ENCODE data around the gene CLIP2.

The CLIP2 gene

DNA sequence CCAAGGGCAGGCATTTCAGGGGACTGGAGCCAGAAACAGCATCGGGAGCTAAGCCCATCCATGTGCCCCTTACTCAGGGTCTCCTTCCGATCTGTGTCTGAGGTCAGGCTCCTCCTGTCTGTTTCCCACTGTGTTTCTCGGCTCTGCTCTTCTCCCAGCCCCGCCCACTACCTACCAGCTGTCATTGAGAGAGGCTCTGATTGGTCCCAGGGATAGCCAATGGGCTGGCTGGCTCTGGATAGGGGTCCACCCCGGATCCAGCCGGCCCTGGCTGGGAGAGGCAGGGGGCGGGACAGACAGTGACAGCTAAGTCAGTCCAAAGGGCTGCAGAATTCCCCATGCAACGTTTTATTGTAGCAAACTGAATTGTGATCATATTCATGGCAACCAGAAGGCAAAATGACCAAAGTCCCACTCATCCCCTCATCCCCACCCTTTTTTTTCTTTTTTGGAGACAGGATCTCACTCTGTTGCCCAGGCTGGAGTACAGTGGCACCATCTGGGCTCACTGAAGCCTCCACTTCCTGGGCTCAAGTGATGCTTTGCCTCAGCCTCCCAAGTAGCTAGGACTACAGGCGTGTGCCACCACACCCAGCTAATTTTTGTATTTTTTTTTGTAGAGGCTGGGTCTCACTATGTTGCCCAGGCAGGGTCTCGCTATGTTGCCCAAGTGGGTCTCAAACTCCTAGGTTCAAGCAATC is 76.3 kb downstream of the CLIP2 start:
- TF ChIP-seq, protein P1, sequence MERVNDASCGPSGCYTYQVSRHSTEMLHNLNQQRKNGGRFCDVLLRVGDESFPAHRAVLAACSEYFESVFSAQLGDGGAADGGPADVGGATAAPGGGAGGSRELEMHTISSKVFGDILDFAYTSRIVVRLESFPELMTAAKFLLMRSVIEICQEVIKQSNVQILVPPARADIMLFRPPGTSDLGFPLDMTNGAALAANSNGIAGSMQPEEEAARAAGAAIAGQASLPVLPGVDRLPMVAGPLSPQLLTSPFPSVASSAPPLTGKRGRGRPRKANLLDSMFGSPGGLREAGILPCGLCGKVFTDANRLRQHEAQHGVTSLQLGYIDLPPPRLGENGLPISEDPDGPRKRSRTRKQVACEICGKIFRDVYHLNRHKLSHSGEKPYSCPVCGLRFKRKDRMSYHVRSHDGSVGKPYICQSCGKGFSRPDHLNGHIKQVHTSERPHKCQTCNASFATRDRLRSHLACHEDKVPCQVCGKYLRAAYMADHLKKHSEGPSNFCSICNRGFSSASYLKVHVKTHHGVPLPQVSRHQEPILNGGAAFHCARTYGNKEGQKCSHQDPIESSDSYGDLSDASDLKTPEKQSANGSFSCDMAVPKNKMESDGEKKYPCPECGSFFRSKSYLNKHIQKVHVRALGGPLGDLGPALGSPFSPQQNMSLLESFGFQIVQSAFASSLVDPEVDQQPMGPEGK (CRISPR knock-in tag; IDR thresholded peaks at IDR 0.05; ENCODE audit: borderline replicate concordance) = no peak
- TF ChIP-seq RARB (CRISPR knock-in tag; IDR thresholded peaks at IDR 0.05) (no peak), ARNTL (CRISPR knock-in tag; IDR thresholded peaks at IDR 0.05; ENCODE audit: borderline replicate concordance, low read depth) (no peak), ZNF8 (CRISPR knock-in tag; IDR thresholded peaks at IDR 0.05) (no peak), GLIS3 (CRISPR knock-in tag; IDR thresholded peaks at IDR 0.05) (no peak), ZNF565 (CRISPR knock-in tag; conservative IDR thresholded peaks at IDR 0.05; ENCODE audit: low read depth) (no peak)
- TF ChIP-seq, protein P2, sequence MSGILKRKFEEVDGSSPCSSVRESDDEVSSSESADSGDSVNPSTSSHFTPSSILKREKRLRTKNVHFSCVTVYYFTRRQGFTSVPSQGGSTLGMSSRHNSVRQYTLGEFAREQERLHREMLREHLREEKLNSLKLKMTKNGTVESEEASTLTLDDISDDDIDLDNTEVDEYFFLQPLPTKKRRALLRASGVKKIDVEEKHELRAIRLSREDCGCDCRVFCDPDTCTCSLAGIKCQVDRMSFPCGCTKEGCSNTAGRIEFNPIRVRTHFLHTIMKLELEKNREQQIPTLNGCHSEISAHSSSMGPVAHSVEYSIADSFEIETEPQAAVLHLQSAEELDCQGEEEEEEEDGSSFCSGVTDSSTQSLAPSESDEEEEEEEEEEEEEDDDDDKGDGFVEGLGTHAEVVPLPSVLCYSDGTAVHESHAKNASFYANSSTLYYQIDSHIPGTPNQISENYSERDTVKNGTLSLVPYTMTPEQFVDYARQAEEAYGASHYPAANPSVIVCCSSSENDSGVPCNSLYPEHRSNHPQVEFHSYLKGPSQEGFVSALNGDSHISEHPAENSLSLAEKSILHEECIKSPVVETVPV (CRISPR knock-in tag; IDR thresholded peaks at IDR 0.05) = no peak
- ATAC-seq = peak; percentile 99

DNA sequence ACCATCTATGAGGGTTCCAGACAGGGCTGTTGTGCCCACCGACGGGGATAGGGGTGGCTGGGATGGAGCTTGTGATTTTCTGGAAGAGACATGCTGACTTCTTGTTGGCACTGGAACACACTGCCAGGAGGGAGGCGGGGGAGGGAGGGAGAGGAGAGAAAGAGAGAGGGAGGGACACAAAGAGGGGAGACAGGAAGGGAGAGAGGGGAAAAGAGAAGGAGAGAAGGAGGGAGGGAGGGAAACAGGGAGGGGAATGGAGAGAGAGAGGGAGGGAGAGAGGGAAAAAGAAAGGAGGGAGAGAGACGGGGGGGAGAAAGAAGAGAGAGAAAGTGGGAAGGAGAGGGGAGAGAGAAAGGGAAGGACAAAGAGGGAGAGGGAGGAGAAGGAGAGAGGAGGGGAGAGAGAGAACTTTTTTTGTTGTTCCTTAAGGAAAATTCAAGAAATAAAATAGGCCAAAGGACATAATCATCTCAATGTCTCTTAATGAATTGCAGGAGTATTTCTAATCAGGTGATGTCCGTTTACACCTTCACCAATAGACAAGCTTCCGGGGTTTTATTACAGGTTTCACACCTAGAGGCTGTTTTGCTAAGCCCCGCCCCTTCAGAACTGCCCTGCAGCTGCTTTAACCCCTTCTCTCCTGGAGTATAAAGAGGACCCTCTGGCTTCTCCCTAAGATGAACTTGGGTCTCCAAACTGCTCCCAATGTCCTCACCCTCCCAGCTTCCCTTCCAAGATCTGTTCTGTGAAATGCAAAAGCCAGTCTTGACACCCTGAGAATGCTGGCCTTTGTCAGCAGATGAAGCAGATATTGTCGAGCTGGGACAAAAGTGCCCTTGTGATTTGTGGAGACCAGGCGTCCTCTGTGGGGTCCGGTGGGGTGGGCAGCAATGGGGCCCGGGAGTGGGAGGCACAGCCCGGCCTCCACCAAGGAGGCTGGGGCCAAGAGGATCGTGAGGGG is 82.5 kb downstream of the CLIP2 start:
- TF ChIP-seq BACH2 (CRISPR knock-in tag; IDR thresholded peaks at IDR 0.05; ENCODE audit: borderline replicate concordance) (no peak), PPARA (CRISPR knock-in tag; IDR thresholded peaks at IDR 0.05; ENCODE audit: borderline replicate concordance) (no peak), ZC3H10 (CRISPR knock-in tag; IDR thresholded peaks at IDR 0.05) (no peak), ZNF70 (CRISPR knock-in tag; IDR thresholded peaks at IDR 0.05) (no peak), ZFP3 (CRISPR knock-in tag; IDR thresholded peaks at IDR 0.05) (no peak), TCF4 (CRISPR knock-in tag; IDR thresholded peaks at IDR 0.05; ENCODE audit: borderline replicate concordance) (no peak), SNAI2 (CRISPR knock-in tag; IDR thresholded peaks at IDR 0.05) (no peak), TOX (CRISPR knock-in tag; IDR thresholded peaks at IDR 0.05; ENCODE audit: borderline replicate concordance) (no peak), OSR1 (CRISPR knock-in tag; IDR thresholded peaks at IDR 0.05) (no peak), CSDC2 (CRISPR knock-in tag; IDR thresholded peaks at IDR 0.05) (no peak), RARB (CRISPR knock-in tag; IDR thresholded peaks at IDR 0.05) (no peak)
- TF ChIP-seq, protein P3, sequence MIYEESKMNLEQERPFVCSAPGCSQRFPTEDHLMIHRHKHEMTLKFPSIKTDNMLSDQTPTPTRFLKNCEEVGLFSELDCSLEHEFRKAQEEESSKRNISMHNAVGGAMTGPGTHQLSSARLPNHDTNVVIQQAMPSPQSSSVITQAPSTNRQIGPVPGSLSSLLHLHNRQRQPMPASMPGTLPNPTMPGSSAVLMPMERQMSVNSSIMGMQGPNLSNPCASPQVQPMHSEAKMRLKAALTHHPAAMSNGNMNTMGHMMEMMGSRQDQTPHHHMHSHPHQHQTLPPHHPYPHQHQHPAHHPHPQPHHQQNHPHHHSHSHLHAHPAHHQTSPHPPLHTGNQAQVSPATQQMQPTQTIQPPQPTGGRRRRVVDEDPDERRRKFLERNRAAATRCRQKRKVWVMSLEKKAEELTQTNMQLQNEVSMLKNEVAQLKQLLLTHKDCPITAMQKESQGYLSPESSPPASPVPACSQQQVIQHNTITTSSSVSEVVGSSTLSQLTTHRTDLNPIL (CRISPR knock-in tag; IDR thresholded peaks at IDR 0.05; ENCODE audit: low read depth) = no peak
- TF ChIP-seq, protein P4, sequence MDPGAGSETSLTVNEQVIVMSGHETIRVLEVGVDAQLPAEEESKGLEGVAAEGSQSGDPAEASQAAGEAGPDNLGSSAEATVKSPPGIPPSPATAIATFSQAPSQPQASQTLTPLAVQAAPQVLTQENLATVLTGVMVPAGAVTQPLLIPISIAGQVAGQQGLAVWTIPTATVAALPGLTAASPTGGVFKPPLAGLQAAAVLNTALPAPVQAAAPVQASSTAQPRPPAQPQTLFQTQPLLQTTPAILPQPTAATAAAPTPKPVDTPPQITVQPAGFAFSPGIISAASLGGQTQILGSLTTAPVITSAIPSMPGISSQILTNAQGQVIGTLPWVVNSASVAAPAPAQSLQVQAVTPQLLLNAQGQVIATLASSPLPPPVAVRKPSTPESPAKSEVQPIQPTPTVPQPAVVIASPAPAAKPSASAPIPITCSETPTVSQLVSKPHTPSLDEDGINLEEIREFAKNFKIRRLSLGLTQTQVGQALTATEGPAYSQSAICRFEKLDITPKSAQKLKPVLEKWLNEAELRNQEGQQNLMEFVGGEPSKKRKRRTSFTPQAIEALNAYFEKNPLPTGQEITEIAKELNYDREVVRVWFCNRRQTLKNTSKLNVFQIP (CRISPR knock-in tag; IDR thresholded peaks at IDR 0.05; ENCODE audit: borderline replicate concordance, low read depth) = no peak
- ATAC-seq = peak; percentile 37

DNA sequence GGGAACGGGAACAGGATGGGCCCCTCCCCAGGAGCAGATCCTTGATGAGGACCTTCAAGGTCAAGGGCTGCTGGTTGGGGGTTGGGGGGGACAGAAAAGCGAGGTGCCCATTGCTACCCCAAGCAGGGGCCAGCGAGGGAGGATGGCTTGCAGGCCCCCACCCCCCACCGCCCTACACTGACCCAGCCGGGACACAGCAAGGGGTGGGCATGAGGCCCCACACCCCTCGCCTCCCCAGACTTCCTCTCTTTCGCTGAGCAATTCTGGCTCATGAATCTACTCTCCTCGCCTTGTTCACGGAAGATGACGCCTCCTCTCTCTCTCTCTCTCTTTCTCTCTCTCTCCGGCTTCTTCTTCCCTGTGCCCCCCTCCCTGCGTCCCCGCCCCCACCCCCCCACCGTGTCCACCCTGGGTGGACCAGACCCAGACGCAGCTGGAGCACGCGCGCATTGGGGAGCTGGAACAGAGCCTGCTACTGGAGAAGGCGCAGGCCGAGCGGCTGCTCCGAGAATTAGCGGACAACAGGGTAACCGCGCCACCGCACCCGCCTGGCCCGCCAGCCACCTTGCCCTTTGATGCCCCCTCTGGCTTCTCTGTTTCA is 83.4 kb downstream of the CLIP2 start:
- ATAC-seq = no peak
- TF ChIP-seq, protein P5, sequence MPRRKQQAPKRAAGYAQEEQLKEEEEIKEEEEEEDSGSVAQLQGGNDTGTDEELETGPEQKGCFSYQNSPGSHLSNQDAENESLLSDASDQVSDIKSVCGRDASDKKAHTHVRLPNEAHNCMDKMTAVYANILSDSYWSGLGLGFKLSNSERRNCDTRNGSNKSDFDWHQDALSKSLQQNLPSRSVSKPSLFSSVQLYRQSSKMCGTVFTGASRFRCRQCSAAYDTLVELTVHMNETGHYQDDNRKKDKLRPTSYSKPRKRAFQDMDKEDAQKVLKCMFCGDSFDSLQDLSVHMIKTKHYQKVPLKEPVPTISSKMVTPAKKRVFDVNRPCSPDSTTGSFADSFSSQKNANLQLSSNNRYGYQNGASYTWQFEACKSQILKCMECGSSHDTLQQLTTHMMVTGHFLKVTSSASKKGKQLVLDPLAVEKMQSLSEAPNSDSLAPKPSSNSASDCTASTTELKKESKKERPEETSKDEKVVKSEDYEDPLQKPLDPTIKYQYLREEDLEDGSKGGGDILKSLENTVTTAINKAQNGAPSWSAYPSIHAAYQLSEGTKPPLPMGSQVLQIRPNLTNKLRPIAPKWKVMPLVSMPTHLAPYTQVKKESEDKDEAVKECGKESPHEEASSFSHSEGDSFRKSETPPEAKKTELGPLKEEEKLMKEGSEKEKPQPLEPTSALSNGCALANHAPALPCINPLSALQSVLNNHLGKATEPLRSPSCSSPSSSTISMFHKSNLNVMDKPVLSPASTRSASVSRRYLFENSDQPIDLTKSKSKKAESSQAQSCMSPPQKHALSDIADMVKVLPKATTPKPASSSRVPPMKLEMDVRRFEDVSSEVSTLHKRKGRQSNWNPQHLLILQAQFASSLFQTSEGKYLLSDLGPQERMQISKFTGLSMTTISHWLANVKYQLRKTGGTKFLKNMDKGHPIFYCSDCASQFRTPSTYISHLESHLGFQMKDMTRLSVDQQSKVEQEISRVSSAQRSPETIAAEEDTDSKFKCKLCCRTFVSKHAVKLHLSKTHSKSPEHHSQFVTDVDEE (CRISPR knock-in tag; IDR thresholded peaks at IDR 0.05) = no peak
- TF ChIP-seq ZC3H10 (CRISPR knock-in tag; IDR thresholded peaks at IDR 0.05) (no peak), ZNF8 (CRISPR knock-in tag; IDR thresholded peaks at IDR 0.05) (no peak), GLIS3 (CRISPR knock-in tag; IDR thresholded peaks at IDR 0.05) (no peak), ZFP30 (CRISPR knock-in tag; IDR thresholded peaks at IDR 0.05) (no peak), PPARA (CRISPR knock-in tag; IDR thresholded peaks at IDR 0.05; ENCODE audit: borderline replicate concordance) (no peak), ARNTL (CRISPR knock-in tag; IDR thresholded peaks at IDR 0.05; ENCODE audit: borderline replicate concordance, low read depth) (no peak), ZNF565 (CRISPR knock-in tag; conservative IDR thresholded peaks at IDR 0.05; ENCODE audit: low read depth) (no peak), RARB (CRISPR knock-in tag; IDR thresholded peaks at IDR 0.05) (no peak), BACH2 (CRISPR knock-in tag; IDR thresholded peaks at IDR 0.05; ENCODE audit: borderline replicate concordance) (no peak), SNAI2 (CRISPR knock-in tag; IDR thresholded peaks at IDR 0.05) (no peak), ISL1 (CRISPR knock-in tag; IDR thresholded peaks at IDR 0.05) (no peak), ESRRG (CRISPR knock-in tag; IDR thresholded peaks at IDR 0.05) (no peak)
- TF ChIP-seq, protein P4 (CRISPR knock-in tag; IDR thresholded peaks at IDR 0.05; ENCODE audit: borderline replicate concordance, low read depth) = no peak

All from SK-N-SH treated with all-trans-retinoic acid at 6 μM for 48 hours (cell line).